Esophagus mucosa (tissue), 1 donor: Measurements from ENCODE around the gene GIN1. TPM values are rescaled to one million over a fixed set of nuclear protein-coding genes. Genes with fewer than 3 reads are reported as not detected.

Source experiments
- total RNA-seq: library from RNA; stranded (reverse); gene quantifications from one replicate; pipeline ENCODE4 v1.2.4, GENCODE V29; 2023
- donor health status: DM: yes; HTN: yes; CAD: no.

The GIN1 gene
- total RNA-seq, 1 donor from 2014 or later = 4.3 TPM

Other genes with a start within 250 kb of the GIN1 start
- gene PPIP5K2, start 163 bp upstream of the GIN1 start, total RNA-seq = 26.7 TPM
- gene MACIR, start 138.6 kb upstream of the GIN1 start, total RNA-seq = 3.6 TPM